Breast epithelium (tissue), 4 donors: ENCODE results near the gene ACSL1. TPM values are rescaled to one million over a fixed set of nuclear protein-coding genes. Genes with fewer than 3 reads are reported as not detected.

Source experiments
- DNase-seq, 2 donors: peaks; one replicate each; pipeline ENCODE4 v3.0.0-alpha.2; 2019; ENCODE audit warnings: low spot score in 2 of 2
- H3K27ac ChIP-seq, 2 donors: fragments of 200-600 bp; sonication (generic) in 1 of 2; one replicate each; pipeline ENCODE4 v1.5.1; 2016 to 2019; ENCODE audit warnings: mild to moderate bottlenecking in 1 of 2
- H3K27me3 ChIP-seq, 2 donors: fragments of 200-600 bp; sonication (generic) in 1 of 2; one replicate each; pipeline versions ENCODE4 v1.5.1 to v1.6.0; 2017 to 2019; ENCODE audit warnings: control low read depth in 1 of 2, mild to moderate bottlenecking in 1 of 2
- H3K36me3 ChIP-seq: fragments of 200-600 bp; one replicate; pipeline ENCODE4 v1.5.1; 2019
- H3K4me1 ChIP-seq, 2 donors: fragments of 200-600 bp; sonication (generic); one replicate each; pipeline ENCODE4 v1.5.1; 2016 to 2019; ENCODE audit warnings: control low read depth in 1 of 2
- H3K4me3 ChIP-seq, 3 donors: fragments of 200-600 bp; sonication (generic); 1 replicate in 2 of 3; 2 replicates in 1 of 3; pipeline ENCODE4 v1.5.1; 2016 to 2019; ENCODE audit warnings: mild to moderate bottlenecking in 3 of 3, moderate library complexity in 2 of 3
- H3K9me3 ChIP-seq, 2 donors: fragments of 200-600 bp; sonication (generic) in 1 of 2; one replicate each; pipeline ENCODE4 v1.5.1; 2016 to 2019; ENCODE audit warnings: control low read depth in 1 of 2
- POLR2A ChIP-seq: fragments of 450-650 bp; IDR thresholded peaks from one replicate; pipeline ENCODE4 v1.6.1; 2016; ENCODE audit warnings: antibody characterized with exemption, mild to moderate bottlenecking, moderate library complexity
- POLR2AphosphoS5 ChIP-seq, 3 donors: sonication (generic); formaldehyde crosslinking; IDR thresholded peaks; one replicate each; pipeline ENCODE4 v1.6.1; 2017; ENCODE audit warnings: antibody characterized with exemption in 3 of 3
- intact Hi-C: fragments of 100-400 bp; cut with DNase I; formaldehyde crosslinking; loops from one replicate; pipeline ENCODE4 v1.15.1; 2023; ENCODE audit warnings: low total_unique reads
- total RNA-seq, 3 donors: library from RNA; depleted of rRNA; stranded (reverse); fragments of >200 nt; gene quantifications; one replicate each; pipeline ENCODE4 v1.1.0, GENCODE V29; 2016
- TF ChIP-seq, protein P1 (sequence below), 3 donors: fragments of 450-650 bp; IDR thresholded peaks; one replicate each; pipeline ENCODE4 v1.5.1; 2016 to 2017; ENCODE audit warnings: antibody characterized with exemption in 3 of 3, mild to moderate bottlenecking in 3 of 3, moderate library complexity in 3 of 3

Gene ACSL1
- total RNA-seq, 3 donors from 2014 or later, result 167 to 797 (median 254) TPM

DNA sequence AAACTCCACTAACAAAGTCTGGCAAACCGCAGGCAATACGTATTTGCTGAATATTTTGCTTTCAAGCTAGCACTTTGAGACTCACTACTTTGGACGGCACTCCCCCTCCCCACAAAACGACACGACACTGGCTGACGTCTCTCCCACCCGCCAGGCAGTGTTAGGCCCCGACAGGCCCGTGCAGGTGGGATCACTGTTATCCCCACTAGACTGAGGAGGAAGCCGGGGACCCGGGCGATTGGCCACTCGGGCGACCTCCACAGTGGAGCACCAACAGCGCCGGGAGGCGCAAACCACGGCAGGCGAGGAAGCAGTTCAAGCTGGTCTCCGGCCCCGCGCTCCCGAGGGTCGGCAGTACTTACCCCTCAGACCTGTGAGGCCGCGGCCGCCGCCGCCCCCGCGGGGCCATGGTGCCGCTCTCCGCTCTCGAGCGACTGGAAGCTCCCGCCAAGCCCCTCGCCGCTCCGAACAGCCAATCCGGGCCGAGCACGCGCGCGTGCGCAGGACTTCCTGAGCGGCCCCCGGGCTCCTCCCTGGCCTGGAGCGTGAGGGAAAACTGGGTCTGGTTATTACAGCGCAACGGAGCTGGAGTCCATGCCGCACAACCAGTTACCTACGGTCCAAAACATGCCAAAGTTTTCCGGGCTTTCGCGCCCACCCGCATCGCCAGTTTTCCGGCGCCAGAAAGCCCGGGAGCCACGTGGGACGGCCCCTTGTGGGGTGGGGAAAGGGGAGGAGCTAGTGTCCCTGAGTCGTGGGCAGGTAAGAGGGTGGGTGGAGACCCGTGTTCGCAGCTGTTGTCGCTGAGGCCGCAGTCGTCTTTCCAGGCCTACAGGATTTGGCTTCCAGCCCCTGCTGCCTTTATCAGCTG, 91.9 kb downstream of the ACSL1 start, which contains the start of gene CENPU:
TSS of gene CENPU (minus strand) at position 443 of the 871 bp plus-strand sequence. CDS start at position 409, 34 bp downstream.
- peak; percentile 94 for DNase-seq
- Histone ChIP-seq H3K9me3 (no peaks in the 10 kb centered on the region), H3K4me1 (peaks cover 0 to 9% of the 10 kb centered on the region in 2 donors), H3K36me3 (no peaks in the 10 kb centered on the region), H3K27ac (peak within 1 kb of the TSS; percentile 66 to 69), H3K4me3 (peak within 1 kb of the TSS; percentile 72 to 87 (median 85)), H3K27me3 (no peaks in the 10 kb centered on the region)
- TF ChIP-seq POLR2A, result peak; percentile 41
- TF ChIP-seq, protein P1, sequence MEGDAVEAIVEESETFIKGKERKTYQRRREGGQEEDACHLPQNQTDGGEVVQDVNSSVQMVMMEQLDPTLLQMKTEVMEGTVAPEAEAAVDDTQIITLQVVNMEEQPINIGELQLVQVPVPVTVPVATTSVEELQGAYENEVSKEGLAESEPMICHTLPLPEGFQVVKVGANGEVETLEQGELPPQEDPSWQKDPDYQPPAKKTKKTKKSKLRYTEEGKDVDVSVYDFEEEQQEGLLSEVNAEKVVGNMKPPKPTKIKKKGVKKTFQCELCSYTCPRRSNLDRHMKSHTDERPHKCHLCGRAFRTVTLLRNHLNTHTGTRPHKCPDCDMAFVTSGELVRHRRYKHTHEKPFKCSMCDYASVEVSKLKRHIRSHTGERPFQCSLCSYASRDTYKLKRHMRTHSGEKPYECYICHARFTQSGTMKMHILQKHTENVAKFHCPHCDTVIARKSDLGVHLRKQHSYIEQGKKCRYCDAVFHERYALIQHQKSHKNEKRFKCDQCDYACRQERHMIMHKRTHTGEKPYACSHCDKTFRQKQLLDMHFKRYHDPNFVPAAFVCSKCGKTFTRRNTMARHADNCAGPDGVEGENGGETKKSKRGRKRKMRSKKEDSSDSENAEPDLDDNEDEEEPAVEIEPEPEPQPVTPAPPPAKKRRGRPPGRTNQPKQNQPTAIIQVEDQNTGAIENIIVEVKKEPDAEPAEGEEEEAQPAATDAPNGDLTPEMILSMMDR (IDR thresholded peaks at IDR 0.05), result no peak
- peak; percentile 81 to 83 (median 82) for TF ChIP-seq POLR2AphosphoS5 (IDR thresholded peaks at IDR 0.05)
- intact Hi-C loops, result no loop called here

GRCh38 chr4:184732126-184732525, 93.6 kb downstream of the ACSL1 start:
- intact Hi-C loops, result no loop called here
- TF ChIP-seq POLR2AphosphoS5 (IDR thresholded peaks at IDR 0.05), result no peak
- Histone ChIP-seq H3K4me3 (no peak overlapping the region), H3K27me3 (no peaks in the 10 kb centered on the region), H3K9me3 (no peaks in the 10 kb centered on the region), H3K36me3 (no peaks in the 10 kb centered on the region), H3K27ac (no peak overlapping the region), H3K4me1 (peaks cover 0 to 9% of the 10 kb centered on the region in 2 donors)
- DNase-seq, result no peak

DNA sequence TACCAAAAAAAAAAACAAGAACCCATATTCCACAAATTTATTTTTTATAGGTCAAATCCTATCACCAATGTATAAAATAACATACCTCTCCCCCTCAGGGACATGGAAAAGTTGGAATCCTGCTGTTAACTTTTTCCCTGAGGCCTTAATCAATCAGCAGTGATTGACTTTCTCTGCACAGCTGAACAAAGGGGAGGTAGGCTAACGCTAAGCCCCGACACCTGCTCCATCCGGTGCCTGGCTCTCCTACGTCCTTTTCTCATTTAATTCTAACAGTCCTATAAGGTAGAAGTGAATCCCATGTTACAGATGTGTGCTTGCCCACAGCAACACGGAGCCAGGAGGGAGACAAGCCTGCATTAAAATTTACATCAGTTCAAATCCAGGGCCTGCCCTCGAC, 94.7 kb downstream of the ACSL1 start:
- intact Hi-C loops, result no loop called here
- Histone ChIP-seq H3K27ac (no peak overlapping the region), H3K4me3 (no peak overlapping the region), H3K27me3 (no peaks in the 10 kb centered on the region), H3K9me3 (no peaks in the 10 kb centered on the region), H3K36me3 (no peaks in the 10 kb centered on the region), H3K4me1 (peaks cover 0 to 9% of the 10 kb centered on the region in 2 donors)
- TF ChIP-seq POLR2AphosphoS5 (IDR thresholded peaks at IDR 0.05), result no peak
- no peak for TF ChIP-seq POLR2A
- TF ChIP-seq, protein P1 (IDR thresholded peaks at IDR 0.05), result no peak
- DNase-seq, result no peak

DNA sequence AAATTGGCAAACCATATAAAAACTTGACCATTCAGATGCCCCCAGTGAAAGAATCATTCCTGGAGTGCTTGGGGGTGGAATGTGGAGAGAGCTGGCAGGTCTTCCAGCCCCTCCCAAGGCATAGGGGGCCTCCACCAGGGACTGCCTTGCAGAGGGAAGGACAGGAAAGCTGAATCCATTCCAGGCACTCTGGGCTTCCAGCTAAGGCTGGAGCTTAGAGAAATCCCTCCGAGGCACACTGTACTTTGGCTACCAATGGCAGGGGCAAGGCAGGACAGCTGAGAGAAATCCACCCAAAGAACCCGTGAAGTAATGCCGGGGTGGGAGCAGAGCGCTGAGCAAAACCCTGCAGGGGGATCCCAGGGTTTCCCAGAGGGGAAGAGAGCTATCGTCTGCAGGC, 95.8 kb downstream of the ACSL1 start:
- no peak for DNase-seq
- intact Hi-C loops, result no loop called here
- H3K4me3 ChIP-seq, result no peak overlapping the region
- TF ChIP-seq, protein P1 (IDR thresholded peaks at IDR 0.05), result no peak
- TF ChIP-seq POLR2A (no peak), POLR2AphosphoS5 (IDR thresholded peaks at IDR 0.05) (no peak)
- peaks cover 0 to 8% of the 10 kb centered on the region in 2 donors for H3K4me1 ChIP-seq
- H3K27ac ChIP-seq, result no peak overlapping the region
- H3K27me3 ChIP-seq, result no peaks in the 10 kb centered on the region
- H3K36me3 ChIP-seq, result no peaks in the 10 kb centered on the region
- H3K9me3 ChIP-seq, result no peaks in the 10 kb centered on the region

DNA sequence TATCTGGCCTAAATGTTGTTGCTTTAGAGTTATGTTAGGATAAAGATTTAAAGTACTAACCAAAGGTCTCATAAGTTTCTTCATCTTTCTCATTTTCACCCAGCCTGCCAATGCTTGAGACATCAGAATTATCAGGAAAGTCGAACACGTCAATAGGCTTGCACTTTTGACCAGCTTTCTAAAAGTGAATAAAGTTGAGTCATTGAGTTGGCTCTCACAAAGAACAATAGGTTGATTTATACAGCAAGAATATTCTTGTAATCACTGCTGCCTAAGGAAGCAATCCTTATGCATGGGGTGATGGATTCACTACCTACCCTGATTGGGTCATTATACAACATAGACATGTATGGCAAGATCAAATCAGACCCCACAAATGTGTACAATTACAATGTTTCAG, 96.9 kb downstream of the ACSL1 start:
- Histone ChIP-seq H3K4me3 (no peak overlapping the region), H3K36me3 (no peaks in the 10 kb centered on the region), H3K4me1 (peaks cover 0 to 5% of the 10 kb centered on the region in 2 donors), H3K27me3 (no peaks in the 10 kb centered on the region), H3K9me3 (no peaks in the 10 kb centered on the region), H3K27ac (peak overlapping the region in 1 of 2 donors; percentile 12)
- TF ChIP-seq, protein P1 (IDR thresholded peaks at IDR 0.05), result no peak
- TF ChIP-seq POLR2A, result no peak
- TF ChIP-seq POLR2AphosphoS5 (IDR thresholded peaks at IDR 0.05), result no peak
- intact Hi-C loops, result no loop called here
- no peak for DNase-seq
